ENCODE measurements around the gene ITCH.

ITCH gene

DNA sequence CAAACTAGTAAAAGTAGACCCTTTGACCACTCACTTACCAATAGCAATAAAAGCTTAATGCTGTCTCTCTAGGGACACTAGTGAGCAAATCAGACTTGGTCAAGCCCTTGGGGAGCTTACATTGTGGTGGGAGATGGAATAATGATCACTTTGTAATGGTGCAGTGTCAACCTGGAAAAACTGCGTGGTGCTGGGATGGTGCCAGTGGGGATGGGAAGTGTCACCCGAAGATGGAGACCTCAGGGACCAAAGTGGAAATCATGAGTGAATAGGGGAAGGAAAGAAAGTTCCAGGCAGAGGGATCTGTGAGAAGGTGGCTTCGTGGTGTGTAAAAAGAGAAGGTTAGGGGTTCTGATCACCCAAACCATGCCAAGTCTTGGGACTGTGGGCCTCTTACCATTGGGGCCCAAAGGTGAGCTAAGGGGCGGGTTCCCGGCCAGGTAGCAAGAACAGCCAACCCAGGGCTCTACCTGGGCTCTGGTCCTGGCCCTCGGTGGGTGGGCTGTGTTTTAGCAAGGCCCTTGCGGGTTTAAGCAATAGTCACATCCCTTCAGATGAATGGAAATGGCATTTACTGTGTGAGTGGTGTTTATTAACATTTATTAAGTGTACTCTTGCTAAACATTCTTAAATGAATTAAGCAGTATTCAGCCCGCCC is 168.7 kb downstream of the ITCH start:
- no peak overlapping the region for H3K4me3 ChIP-seq (ENCODE audit: low read depth, low read length)
- no peak for TF ChIP-seq CTCF (IDR thresholded peaks at IDR 0.05; ENCODE audit: low read depth, low read length, missing control alignments)
- no peak for DNase-seq (ENCODE audit: low read depth)

DNA sequence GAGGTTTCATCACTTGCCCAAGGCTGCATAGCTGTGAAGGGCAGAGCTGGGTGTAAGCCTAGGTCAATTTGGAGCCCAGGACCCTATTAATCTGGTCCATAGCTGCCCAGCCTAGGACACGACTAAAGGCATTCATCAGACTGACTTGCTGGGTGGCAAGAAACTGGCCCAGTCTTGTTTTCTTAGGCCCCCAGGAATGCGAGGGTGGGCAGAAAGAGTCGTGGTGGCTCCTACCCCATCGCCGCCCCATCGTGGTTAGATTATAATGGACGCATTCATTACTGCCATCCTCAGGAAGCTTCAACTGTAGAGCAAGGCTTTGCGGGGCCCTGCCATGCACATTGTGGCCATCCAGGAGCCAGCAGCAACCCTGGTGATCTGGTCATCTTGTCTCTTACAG is 169.2 kb downstream of the ITCH start:
- TF ChIP-seq CTCF (IDR thresholded peaks at IDR 0.05; ENCODE audit: low read depth, low read length, missing control alignments): no peak
- no peak overlapping the region for H3K4me3 ChIP-seq (ENCODE audit: low read depth, low read length)
- DNase-seq (ENCODE audit: low read depth): no peak

DNA sequence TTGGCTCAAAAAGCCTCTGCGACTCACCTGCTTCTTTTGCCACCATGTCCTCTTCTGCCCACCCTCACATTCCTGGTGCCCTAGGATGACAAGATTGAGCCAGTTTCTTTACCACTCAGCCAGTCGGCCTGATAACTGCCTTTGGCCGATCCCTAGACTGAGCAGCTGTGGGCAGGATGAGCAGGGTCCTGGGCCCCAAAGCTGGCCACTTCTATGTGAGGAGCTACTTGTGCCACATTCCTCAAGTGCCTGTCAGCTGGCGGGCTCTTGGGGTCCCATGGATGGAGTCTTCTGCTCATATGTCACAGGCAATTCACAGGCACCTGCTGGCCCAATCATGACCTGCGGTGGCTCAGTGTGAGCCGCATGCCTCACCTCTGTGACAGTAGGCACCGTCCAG is 169.7 kb downstream of the ITCH start:
- TF ChIP-seq CTCF (IDR thresholded peaks at IDR 0.05; ENCODE audit: low read depth, low read length, missing control alignments): no peak
- DNase-seq (ENCODE audit: low read depth): no peak
- no peak overlapping the region for H3K4me3 ChIP-seq (ENCODE audit: low read depth, low read length)

DNA sequence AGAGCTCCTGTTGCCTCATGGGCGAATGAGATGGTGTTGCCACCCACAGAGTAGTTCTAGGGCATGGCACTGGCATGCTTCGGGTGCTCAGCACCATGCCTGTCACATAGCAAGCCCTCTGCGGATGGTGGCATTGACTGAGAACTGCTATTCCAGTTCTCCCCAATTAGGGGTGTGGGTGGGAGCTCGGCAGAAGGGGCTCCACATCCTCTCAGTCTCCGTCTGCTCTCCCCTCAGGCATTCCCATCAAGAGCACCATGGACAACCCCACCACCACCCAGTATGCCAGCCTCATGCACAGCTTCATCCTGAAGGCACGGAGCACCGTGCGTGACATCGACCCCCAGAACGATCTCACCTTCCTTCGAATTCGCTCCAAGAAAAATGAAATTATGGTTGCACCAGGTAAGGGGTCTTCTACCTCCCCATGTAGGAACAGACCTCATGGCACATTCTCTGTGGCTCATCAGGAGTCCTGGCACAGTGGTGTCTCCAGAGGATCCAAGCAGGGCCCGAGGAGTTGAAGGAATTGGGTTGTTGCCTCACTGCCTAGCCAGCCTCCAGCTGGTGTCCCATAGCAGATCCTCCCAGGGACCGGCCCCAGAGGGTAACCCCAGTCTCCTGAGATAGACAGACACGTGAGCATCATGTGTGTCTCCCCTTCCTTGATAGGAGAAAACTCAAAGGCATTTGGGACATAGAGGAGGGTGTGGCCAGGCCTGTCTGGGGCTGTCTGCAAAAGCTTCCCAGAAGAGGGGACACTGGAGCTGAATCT is 171.5 kb downstream of the ITCH start:
- DNase-seq (ENCODE audit: low read depth): no peak
- H3K4me3 ChIP-seq (ENCODE audit: low read depth, low read length): no peak overlapping the region
- no peak for TF ChIP-seq CTCF (IDR thresholded peaks at IDR 0.05; ENCODE audit: low read depth, low read length, missing control alignments)

DNA sequence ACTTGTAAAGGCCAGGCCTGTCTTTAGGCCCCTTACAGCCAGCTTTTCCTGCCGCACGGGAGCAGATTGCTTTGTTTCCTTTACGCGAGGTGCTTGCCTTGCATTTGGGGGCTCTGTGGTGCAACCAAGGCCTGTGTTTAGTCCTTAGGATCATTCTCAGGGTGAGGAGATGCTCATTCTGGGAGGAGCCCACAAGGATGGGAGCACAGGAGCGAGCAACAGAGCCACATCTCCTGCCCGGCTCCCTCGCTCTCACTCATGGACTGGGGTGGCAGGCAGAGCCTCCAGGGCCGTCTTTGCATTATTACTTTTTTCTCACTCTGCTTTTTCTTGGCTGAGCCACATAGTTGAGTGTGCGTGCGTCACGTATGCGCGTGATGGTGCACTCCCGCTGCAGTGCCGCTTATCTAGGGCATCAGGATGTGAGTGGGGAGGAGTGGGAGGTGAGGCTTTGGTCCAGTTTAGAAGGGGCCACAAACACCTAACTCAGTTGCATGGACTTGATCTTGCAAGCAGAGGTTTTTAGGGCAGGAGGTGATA is 172.3 kb downstream of the ITCH start:
- TF ChIP-seq CTCF (IDR thresholded peaks at IDR 0.05; ENCODE audit: low read depth, low read length, missing control alignments): no peak
- no peak for DNase-seq (ENCODE audit: low read depth)

GRCh38 chr20:34535857-34536256 is 172.8 kb downstream of the ITCH start:
- no peak overlapping the region for H3K4me3 ChIP-seq (ENCODE audit: low read depth, low read length)
- TF ChIP-seq CTCF (IDR thresholded peaks at IDR 0.05; ENCODE audit: low read depth, low read length, missing control alignments): no peak

More for the DNA sequence above, 172.3 kb downstream of the ITCH start:
- H3K4me3 ChIP-seq (ENCODE audit: low read depth, low read length): no peak overlapping the region

More at GRCh38 chr20:34535857-34536256, 172.8 kb downstream of the ITCH start:
- no peak for DNase-seq (ENCODE audit: low read depth)

Data from GM12864 (cell line).